GM19463 (cell line): Measurements from ENCODE around the gene ATP6V0D1.

Experiments
- ATAC-seq: cut with Tn5 transposase; IDR thresholded peaks from one replicate; pipeline ENCODE4 v1.9.1; 2021; ENCODE audit warnings: mild to moderate bottlenecking, moderate library complexity; ENCODE audit not compliant: unreplicated experiment

Gene ATP6V0D1

DNA sequence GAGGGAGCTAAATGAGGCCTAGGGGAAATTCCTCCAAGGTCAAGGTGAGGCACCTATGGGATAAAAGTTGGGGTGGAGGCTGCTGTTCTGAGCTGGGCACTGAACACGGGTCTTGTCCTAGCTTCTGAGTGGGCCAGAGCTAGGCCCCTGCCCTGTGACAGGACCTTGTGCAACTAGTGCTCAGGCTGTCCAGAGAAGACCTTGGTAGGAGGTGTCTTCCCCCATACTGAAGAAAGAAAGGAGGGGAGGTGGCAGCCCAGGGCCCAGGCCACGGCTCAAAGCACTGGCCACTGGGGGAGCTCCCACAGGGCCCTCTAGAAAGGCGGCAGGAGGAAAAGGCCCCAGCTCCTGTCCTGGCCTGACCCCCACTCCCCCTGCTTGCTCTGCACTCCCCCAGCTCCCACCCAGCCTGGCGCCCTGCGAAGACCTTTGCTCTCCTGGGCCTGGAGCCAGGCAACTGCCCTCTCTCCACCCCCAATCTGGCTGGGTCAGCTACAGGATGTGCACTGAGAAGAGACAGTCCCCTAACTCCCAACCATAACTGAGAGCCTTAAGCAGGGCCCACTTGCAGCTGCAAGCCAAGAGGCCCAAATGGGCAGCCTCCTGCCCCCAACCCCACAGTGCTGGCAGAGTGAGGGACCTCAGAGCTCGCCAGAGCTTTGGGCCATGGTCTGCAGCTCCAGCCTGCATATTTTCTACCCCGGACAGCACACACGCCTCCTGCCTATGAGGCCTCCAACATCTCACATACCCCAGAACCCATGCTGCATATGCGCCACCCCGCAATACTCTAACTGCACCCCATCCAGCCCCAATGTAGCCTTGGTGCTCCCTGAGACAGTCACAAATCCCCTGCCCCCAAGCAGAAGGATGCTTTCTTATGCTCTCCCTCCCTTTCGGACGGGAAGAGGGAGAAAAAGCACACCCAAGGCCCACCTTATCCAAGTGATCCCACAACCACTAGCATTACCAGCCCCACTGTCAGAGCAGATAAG lies 34.7 kb downstream of the ATP6V0D1 start:
- no peak for ATAC-seq

DNA sequence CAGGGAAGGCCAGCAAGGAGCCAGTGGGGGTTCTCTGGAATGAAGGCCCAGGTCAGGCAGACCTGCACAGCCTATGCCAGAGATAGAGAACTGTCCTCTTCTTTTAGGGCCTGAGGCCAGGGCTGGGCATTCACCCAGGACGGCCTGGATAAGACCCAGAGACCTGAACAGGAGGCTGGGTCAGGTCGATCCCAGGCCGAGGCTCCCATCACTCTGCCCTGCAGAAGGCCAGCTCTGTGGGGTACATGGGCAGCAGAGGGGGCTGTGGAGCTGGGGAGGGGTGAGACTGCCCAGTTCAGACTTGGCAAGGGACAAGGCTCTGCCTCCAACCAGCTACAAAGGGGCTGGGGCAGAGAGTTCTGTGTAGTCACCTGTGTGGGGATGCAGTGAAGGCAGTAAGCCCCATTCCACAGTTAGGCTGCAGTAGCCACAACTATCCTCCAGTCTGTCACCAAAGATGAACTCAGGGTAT lies 35.5 kb downstream of the ATP6V0D1 start:
- no peak for ATAC-seq

DNA sequence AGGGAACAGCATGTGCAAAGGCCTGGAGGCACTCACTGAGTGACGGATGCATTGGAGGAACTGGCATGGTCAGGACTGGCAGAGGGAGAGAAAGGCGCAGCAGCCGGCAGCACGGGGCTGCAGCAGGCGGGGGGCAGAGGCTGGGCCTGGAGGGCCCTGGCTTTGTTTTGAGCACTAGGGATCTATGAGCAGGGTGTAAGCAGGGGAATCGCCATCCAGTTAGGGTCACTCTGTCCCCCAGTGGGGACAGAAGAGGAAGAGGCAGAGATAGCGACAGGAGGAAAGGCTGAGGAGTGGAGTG lies 35.9 kb downstream of the ATP6V0D1 start:
- ATAC-seq: no peak

DNA sequence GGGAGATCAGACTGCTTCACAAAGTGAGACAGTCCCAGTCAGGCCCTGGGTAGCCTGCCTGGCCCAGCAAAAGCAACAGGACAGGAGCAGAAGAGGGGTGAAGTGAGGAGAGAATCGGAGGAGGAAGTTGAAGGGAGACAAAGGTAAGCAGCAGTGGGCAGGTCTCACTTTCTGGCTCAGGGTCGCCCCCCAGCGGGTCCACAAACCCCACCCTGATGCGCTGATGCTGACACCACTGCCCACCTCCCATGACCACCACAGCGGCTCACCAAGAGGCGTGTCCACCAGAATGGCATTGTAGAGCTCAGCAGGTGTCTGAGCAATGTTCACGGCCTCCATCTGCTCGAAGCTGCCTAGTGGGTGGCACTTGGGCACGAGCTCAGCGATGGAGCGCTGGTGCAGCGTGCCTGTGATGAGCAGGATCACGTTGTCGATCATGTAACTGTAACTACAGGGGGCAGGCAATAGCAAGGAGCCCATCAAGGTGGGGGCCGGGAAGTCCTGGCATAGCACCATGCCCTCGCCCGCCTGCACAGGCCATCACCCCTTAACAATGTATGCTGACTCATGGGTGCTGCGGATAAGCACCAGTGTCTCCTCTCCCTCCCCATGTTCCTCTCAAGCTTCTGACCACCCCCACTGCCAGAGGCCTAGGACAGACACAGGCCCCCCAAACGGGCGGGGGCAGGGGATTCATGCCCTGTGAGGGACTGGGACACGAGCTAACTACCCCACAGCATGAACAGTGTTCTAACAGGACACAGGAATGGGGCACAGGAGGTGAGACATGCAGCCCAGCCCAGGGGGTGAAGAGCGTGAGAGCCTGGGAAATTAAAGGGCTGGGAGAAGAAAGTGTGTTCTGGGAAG lies 36.5 kb downstream of the ATP6V0D1 start:
- ATAC-seq: no peak

DNA sequence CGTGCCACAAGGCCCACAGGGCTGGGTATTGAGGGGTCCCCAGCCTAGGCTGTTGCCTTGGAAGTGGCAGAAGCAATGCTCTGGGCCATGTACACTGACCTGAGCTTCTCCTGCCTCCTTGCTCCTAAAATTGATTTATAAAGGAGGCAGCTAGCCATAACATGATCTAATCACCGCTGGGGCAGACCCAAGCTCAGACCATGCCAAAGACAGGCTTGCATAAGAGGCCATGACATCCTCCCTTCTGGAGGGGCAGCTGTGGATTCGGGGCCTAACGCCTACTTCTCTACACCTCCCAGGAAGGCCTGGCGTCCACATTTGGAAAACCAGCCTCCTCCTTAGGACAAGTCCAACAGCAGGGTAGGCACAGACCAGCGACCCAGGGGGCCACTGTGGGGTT lies 37.7 kb downstream of the ATP6V0D1 start:
- no peak for ATAC-seq

DNA sequence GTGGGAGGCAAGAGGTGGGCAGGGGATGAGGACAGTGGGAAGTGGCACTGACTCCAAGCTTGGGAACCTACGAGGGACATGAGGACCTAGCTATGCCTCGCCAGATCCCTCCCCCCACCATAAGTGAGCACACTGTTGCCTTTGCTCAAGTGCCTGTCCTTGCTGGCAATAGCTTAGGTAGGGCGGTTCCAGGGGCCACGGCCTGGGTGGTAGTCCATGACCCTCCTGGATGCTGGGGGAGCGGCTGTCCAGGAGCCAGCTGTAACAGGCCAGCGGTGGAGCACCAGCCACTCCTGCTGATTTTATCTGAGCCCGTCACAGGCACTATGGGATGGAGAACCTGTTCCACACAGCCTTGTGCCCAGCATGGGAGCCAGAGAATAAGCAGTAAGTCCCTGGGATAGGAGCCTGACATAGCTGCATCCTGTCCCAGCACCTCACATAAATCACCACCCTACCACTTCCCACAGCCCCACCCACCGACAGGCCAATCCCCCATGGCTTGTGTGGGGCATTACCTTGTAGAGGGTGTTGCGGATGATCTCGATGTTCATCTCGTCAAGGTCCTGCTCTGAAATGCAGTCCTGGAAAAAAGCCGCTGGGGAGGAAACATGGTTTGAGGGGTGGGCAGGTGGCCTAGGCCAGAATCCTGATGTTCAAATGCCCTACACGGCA lies 38.2 kb downstream of the ATP6V0D1 start:
- ATAC-seq: no peak

DNA sequence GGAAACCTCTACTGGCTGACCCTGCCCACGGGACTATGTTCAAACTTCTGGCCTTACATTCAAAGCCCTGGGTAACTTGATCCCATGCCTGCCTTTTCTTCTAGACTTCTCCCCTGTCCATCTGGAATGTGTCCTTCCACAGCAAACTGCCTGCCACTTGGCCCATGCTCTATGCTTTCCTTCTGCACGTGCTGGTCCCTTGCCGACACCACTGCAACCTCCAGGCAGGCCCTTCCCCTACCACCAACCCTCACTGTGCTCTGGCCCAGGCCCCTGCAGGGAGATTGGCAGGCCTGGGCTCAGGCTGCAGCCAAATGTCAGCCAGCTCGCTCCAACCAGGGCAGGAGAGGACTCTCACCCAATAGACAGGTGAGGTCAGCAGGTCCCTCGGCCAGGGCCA lies 39.0 kb downstream of the ATP6V0D1 start:
- ATAC-seq: no peak

DNA sequence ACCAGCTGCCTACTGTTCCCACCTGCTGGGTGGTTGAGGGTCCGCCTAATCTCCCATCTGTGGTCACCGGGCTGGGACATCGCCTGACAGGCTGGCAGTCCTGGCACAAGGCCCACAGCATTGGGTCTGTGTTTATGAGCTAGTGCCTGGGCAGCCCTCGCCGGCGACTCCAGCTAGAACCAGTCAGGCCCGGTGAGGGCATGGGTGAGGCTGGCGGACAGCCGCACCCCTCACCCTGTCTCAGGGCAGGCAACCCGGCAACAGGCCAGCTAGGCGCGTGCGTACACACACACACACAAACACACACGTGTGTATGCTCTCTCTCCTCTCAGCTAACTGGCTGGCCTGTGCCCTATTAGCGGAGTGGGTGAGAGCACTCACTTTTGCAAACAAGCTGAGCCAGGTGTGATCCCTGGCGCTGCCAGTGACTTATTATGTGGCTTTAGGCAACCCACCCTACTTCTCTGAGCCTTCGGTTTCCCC lies 39.6 kb downstream of the ATP6V0D1 start:
- ATAC-seq: no peak

DNA sequence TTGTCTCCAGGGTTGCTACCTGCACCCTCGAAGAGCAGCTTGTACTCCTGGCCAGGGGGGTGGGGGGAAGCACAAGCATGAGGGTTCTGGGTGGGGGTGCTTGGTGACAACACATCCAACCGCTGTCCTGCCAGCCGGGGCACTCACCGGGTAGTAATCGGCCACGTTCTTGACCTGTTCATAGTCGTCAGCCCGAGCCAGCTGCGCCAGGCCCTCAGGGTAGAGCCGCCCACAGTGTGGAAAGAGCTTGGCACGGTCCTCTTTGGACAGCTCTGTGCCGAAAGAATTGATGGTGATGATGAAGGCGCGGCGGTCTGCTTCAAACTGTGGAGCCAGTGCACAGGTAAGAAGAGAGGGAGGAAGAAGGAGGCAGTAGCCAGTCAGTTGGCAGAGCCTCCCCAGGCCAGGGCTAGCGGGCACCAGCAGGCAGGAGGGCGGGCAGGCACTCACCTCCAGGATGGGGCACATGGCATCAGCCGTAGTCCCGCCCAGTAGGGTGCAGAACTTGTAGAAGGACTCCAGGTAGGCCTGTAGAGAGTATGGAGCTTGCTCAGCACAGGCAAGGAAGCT lies 42.0 kb downstream of the ATP6V0D1 start:
- no peak for ATAC-seq

DNA sequence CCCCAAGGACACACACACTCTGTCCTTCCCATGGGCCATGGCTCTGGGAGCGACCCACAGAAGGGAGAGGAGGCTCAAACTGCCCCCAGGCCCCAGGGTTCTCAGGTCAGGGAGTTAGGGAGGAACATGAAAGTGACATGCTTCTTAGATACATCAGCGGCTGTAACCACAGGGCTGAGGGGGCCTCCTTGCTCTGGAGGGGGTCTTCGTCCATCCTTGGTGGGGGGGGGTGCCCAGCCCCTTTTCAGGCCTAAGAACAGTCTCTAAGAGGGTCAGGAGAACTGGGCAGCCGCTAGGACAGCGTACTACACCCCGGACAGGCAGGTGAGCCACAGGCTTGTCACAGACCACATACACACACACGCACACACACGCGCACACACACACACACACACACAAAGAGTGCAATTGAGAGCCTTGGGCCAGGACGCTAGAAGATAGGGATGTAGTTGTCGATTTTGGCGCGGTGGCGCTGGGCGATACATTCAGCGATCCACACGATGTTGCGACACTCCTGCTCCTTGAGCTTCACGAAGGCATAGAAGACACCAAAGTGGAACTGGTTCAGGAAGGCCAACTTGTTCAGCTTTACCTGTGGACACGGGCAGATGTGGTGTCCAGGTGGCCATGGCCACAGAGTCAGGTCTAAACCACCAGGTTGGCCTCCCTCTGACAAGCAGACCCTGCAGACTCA lies 42.7 kb downstream of the ATP6V0D1 start:
- no peak for ATAC-seq

DNA sequence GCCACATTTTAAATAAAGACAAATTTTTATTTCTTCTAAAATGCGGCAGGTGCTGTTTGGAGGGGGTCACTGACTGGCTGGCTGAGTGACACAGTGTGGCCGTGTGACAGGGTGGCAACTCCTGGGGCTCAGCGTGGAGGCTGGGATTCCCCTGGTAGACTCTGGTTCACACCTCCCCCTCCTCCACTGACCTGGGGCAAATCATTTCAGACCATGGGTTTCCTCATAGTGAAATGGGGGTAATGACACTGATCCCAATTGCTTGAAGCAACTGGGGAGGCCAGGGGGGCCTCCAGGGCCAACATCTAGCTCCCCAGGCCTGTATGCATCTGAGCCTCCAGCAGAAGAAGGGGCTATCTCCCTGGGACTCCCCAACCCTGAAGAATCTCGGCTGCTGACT lies 43.4 kb downstream of the ATP6V0D1 start:
- no peak for ATAC-seq

DNA sequence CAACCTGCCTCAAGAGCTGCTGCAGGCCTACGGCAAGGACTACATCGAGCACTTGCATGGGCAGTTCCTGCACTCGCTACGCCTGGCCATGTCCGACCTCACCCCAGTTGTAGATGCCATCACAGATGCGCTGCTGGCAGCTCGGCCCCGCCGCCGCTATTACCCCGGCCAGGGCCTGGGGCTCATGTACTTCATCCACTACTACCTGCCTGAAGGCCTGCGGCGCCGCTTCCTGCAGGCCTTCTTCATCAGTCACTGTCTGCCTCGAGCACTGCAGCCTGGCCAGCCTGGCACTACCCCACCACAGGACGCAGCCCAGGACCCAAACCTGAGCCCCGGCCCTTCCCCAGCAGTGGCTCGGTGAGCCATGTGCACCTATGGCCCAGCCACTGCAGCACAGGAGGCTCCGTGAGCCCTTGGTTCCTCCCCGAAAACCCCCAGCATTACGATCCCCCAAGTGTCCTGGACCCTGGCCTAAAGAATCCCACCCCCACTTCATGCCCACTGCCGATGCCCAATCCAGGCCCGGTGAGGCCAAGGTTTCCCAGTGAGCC lies 44.2 kb downstream of the ATP6V0D1 start:
- ATAC-seq: no peak

DNA sequence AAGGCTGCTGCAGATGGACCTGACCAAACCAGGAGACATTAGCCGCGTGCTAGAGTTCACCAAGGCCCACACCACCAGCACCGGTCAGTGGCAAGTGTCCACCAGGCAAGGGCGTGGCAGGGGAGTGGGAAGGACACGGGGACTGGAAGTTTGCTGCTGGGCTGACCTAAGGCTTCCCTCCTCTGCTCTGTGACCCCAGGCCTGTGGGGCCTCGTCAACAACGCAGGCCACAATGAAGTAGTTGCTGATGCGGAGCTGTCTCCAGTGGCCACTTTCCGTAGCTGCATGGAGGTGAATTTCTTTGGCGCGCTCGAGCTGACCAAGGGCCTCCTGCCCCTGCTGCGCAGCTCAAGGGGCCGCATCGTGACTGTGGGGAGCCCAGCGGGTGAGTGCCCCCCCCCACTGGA lies 45.2 kb downstream of the ATP6V0D1 start:
- ATAC-seq: no peak

DNA sequence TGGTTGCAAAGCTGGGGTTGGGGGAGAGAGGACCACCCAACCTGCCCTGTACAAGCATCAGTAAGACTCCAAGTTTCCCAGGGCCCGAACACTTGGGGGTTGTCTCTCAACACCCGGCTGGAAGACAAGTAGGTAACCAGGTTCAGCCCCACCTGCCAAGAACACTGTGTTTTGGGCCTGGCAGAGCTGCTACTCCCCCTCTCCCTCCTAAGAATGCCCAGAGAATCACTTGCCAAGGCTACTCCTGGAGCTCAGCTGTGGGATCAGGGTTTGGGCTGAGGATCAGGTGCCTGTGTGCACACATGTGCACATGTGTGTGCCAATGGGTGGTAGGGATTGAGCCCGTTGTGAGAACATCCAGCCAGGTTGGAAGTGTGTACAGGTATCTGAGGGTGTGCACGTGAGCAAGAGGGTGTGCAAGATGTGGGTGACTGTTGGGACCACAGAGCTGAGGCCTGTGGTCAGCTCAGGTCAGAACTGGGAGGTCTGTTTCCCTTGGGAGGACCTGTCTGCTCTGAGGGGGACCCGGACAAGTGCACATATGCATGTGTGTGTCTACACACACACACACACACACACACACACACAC lies 47.7 kb downstream of the ATP6V0D1 start:
- ATAC-seq: no peak

DNA sequence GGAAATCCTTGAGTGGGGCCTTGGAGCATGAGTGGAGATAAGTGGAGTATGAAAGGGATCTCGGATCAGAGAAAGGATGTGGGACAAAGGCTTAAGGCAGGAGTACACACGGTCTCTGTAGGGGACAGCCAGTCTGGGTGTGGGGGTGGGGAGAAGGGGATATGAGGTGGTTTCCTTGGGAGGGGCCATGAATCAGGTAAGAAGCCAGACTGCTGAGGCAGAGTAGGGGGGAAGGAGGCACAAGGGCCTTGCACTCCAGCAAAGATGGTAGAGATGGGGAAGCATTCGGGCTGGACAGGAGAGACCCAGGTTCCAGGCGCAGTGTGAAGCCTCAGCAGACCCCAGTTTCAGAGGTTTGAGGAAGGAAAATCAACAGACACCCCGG lies 48.5 kb downstream of the ATP6V0D1 start:
- no peak for ATAC-seq

DNA sequence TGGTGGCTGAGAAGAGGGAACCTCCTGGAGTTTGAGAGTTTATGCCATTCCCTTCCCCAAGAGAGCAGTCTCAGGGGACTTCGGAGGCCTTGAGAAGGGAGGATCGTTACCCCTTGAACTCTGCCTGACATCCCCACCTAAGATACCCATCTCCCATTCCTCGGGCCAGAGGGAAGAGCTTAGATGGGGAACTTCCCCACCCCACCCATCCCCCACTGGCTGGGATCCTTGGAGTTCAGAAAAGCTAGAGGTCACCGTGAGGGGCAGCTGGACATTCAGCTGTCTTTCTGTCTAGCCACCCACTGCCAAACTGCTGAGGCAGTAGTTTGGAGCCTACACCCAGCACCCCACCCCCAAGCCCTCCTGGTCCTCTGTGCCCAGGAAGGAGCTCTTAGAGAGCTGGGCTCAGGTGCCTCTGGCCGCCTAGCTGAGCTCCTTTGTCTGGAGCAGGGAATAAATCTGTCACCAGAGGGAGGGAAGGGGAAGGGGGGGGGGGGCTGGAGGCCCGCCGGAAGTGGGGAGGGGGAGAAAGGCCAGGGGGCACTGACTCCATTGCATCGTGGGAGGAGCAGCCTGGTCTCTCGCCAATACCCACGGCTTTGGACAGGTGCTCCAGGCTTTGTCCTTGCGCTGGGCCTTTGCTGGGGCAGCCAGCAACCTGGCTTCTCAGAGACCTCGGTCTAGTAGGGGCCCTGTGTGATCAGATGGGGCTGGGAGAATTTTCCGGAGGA lies 49.0 kb downstream of the ATP6V0D1 start:
- ATAC-seq: no peak

DNA sequence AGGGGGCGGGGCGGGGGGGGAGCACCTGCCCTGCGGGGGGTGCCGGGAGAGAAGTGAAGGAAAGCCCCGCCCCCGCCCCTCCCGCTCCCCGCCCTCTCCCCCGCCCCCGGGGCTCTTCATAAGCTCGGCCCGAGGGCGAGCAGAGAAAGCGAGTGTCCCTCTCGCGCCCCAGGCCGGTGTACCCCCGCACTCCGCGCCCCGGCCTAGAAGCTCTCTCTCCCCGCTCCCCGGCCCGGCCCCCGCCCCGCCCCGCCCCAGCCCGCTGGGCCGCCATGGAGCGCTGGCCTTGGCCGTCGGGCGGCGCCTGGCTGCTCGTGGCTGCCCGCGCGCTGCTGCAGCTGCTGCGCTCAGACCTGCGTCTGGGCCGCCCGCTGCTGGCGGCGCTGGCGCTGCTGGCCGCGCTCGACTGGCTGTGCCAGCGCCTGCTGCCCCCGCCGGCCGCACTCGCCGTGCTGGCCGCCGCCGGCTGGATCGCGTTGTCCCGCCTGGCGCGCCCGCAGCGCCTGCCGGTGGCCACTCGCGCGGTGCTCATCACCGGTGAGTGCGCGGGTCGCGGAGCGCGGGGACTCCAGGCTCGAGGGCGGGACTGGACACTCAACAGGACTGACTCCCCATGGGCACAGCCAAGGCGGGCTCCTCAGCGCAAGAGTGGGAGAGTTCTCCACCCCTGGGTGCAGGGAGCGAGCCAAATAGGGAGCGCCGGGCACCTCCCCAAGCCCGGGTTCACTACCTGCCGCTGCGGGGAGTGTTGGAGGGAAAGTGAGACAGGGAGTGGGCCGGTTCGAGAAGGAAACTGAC lies 49.8 kb downstream of the ATP6V0D1 start, which contains the start of gene HSD11B2:
HSD11B2 (plus strand) TSS at position 145 of the 798 bp plus-strand sequence; CDS start at position 273, 128 bp downstream.
- ATAC-seq: no peak

DNA sequence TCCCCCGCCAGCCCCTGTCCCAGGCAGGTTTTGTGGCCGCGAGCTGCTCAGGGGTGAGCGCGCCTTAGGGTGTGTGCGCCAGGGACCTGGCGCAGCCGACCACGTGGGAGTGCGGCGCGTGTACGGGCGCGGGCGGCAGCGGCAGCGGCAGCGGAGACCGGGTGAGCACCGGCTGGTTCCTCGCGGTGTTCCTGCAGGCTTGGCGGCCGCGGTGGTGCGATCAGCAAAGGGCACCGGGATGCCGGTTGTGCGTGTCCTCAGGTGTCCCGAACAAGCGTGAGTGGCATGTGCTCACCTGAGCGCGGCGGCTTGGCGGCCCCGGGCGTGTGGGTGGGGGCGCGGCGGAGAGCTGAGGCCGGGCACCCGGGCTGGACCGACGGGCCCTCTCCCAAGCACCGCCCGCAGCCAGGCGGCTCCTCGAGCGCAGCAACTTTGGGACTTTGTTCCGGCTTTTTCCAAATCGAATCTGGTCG lies 50.4 kb downstream of the ATP6V0D1 start:
- ATAC-seq: no peak
